GM19324 (cell line): Measurements from ENCODE around the gene PLCD1.

Experiments
- ATAC-seq: cut with Tn5 transposase; IDR thresholded peaks from one replicate; pipeline ENCODE4 v1.9.1; 2021; ENCODE audit warnings: mild to moderate bottlenecking, moderate library complexity; ENCODE audit not compliant: unreplicated experiment, low FRiP score

PLCD1 gene

GRCh38 chr3:38018296-38019266 is 10.9 kb downstream of the PLCD1 start:
- ATAC-seq: no peak

GRCh38 chr3:38017445-38018295 is 11.8 kb downstream of the PLCD1 start:
- no peak for ATAC-seq

- no peak for ATAC-seq
These were observed 12.5 kb downstream of the PLCD1 start for GRCh38 chr3:38016847-38017444.

GRCh38 chr3:38016410-38016809 is 13.0 kb downstream of the PLCD1 start:
- ATAC-seq: no peak

- no peak for ATAC-seq
These were observed 13.5 kb downstream of the PLCD1 start for GRCh38 chr3:38015984-38016383.

- no peak for ATAC-seq
These were observed 14.0 kb downstream of the PLCD1 start for GRCh38 chr3:38015485-38015884.

GRCh38 chr3:38011111-38011510 is 18.3 kb downstream of the PLCD1 start:
- no peak for ATAC-seq

- ATAC-seq: no peak
These were observed 19.4 kb downstream of the PLCD1 start for GRCh38 chr3:38009807-38010591.

- ATAC-seq: no peak
These were observed 20.4 kb downstream of the PLCD1 start for GRCh38 chr3:38008971-38009580.

GRCh38 chr3:38008191-38008701 is 21.2 kb downstream of the PLCD1 start:
- ATAC-seq: no peak

- ATAC-seq: no peak
These were observed 21.7 kb downstream of the PLCD1 start for GRCh38 chr3:38007754-38008090.

- no peak for ATAC-seq
These were observed 22.9 kb downstream of the PLCD1 start for GRCh38 chr3:38006445-38006995.

- no peak for ATAC-seq
These were observed 23.4 kb downstream of the PLCD1 start for GRCh38 chr3:38006031-38006430.

- no peak for ATAC-seq
These were observed 24.1 kb downstream of the PLCD1 start for GRCh38 chr3:38005076-38006020.

- no peak for ATAC-seq
These were observed 24.9 kb downstream of the PLCD1 start for GRCh38 chr3:38004415-38005075.

- ATAC-seq: no peak
These were observed 25.5 kb downstream of the PLCD1 start for GRCh38 chr3:38003817-38004414.

GRCh38 chr3:38003371-38003816 is 26.0 kb downstream of the PLCD1 start:
- no peak for ATAC-seq
